ENCODE measurements around the gene ASNSD1. TPM values are rescaled to one million over a fixed set of nuclear protein-coding genes. Genes with fewer than 3 reads are reported as not detected.
"Not testable (repeated sequence)": the region's sequence is repeated elsewhere in the genome, so short reads cannot be mapped to it uniquely, and the experiment has no call there.

ASNSD1 gene
- total and polyA plus RNA-seq, 2 donors from 2014 or later, result 28.6 to 36.5 TPM

GRCh38 chr2:189709501-189710221 lies 48.4 kb downstream of the ASNSD1 start:
- Histone ChIP-seq H3K36me3 (ENCODE audit: control insufficient read depth in 2 of 3, insufficient read depth in 3 of 3, low read length in 3 of 3) (peaks cover 0 to 9% (median 5%) of the 10 kb centered on the region in 3 donors), H3K27ac (ENCODE audit: low read depth in 2 of 2, low read length in 2 of 2) (no peak overlapping the region), H3K9ac (ENCODE audit: low read length in 3 of 3) (no peak overlapping the region), H3K4me1 (ENCODE audit: control insufficient read depth in 2 of 3, insufficient read depth in 2 of 3, low read depth in 1 of 3, low read length in 3 of 3) (no peaks in the 10 kb centered on the region), H3K27me3 (ENCODE audit: control insufficient read depth, insufficient read depth, low read length) (no peaks in the 10 kb centered on the region), H3K9me3 (ENCODE audit: control insufficient read depth in 2 of 3, insufficient read depth in 1 of 3, low read length in 3 of 3) (no peaks in the 10 kb centered on the region), H3K4me3 (ENCODE audit: low read length in 3 of 3) (no peak overlapping the region)
- FAIRE-seq (no peak), DNase-seq (no peak)
- intact Hi-C loops (cut with DNase I), result no loop called here
- no peak for TF ChIP-seq CTCF (IDR thresholded peaks at IDR 0.05; ENCODE audit: borderline replicate concordance, extremely low read depth, insufficient read depth)

GRCh38 chr2:189717593-189717992 lies 56.3 kb downstream of the ASNSD1 start:
- H3K4me1 ChIP-seq (ENCODE audit: control insufficient read depth in 2 of 3, insufficient read depth in 2 of 3, low read depth in 1 of 3, low read length in 3 of 3); H3K27me3 ChIP-seq (ENCODE audit: control insufficient read depth, insufficient read depth, low read length); intact Hi-C loops (cut with DNase I); FAIRE-seq; H3K36me3 ChIP-seq (ENCODE audit: control insufficient read depth in 2 of 3, insufficient read depth in 3 of 3, low read length in 3 of 3); H3K9ac ChIP-seq (ENCODE audit: low read length in 3 of 3); DNase-seq; H3K4me3 ChIP-seq (ENCODE audit: low read length in 3 of 3); H3K27ac ChIP-seq (ENCODE audit: low read depth in 2 of 2, low read length in 2 of 2); H3K9me3 ChIP-seq (ENCODE audit: control insufficient read depth in 2 of 3, insufficient read depth in 1 of 3, low read length in 3 of 3): not testable (repeated sequence)

GRCh38 chr2:189719571-189719970 lies 58.3 kb downstream of the ASNSD1 start:
- intact Hi-C loops (cut with DNase I), result no loop called here
- DNase-seq (no peak), FAIRE-seq (no peak)
- no peak overlapping the region for H3K4me3 ChIP-seq (ENCODE audit: low read length in 3 of 3)
- no peak overlapping the region for H3K9ac ChIP-seq (ENCODE audit: low read length in 3 of 3)
- no peak for TF ChIP-seq CTCF (IDR thresholded peaks at IDR 0.05; ENCODE audit: borderline replicate concordance, extremely low read depth, insufficient read depth)
- no peaks in the 10 kb centered on the region for H3K9me3 ChIP-seq (ENCODE audit: control insufficient read depth in 2 of 3, insufficient read depth in 1 of 3, low read length in 3 of 3)
- no peaks in the 10 kb centered on the region for H3K27me3 ChIP-seq (ENCODE audit: control insufficient read depth, insufficient read depth, low read length)
- no peak overlapping the region for H3K27ac ChIP-seq (ENCODE audit: low read depth in 2 of 2, low read length in 2 of 2)
- no peaks in the 10 kb centered on the region for H3K4me1 ChIP-seq (ENCODE audit: control insufficient read depth in 2 of 3, insufficient read depth in 2 of 3, low read depth in 1 of 3, low read length in 3 of 3)
- H3K36me3 ChIP-seq (ENCODE audit: control insufficient read depth in 2 of 3, insufficient read depth in 3 of 3, low read length in 3 of 3), result no peaks in the 10 kb centered on the region

Other genes starting within 250 kb of the ASNSD1 start
- 28.3 TPM for gene WDR75, start 220.0 kb upstream of the ASNSD1 start, total RNA-seq
- 15.6 TPM for gene WDR75, start 220.0 kb upstream of the ASNSD1 start, polyA plus RNA-seq (ENCODE audit: insufficient read depth, low read depth, low replicate concordance)
- gene SLC40A1, start 80.7 kb upstream of the ASNSD1 start, total RNA-seq, result 78.4 TPM
- 45.8 TPM for gene SLC40A1, start 80.7 kb upstream of the ASNSD1 start, polyA plus RNA-seq (ENCODE audit: insufficient read depth, low read depth, low replicate concordance)
- 12.4 TPM for gene ANKAR, start 13.2 kb downstream of the ASNSD1 start, total RNA-seq
- 3.4 TPM for gene ANKAR, start 13.2 kb downstream of the ASNSD1 start, polyA plus RNA-seq (ENCODE audit: insufficient read depth, low read depth, low replicate concordance)
- 6.7 TPM for gene OSGEPL1, start 101.3 kb downstream of the ASNSD1 start, total RNA-seq
- 8.0 TPM for gene OSGEPL1, start 101.3 kb downstream of the ASNSD1 start, polyA plus RNA-seq (ENCODE audit: insufficient read depth, low read depth, low replicate concordance)
- gene ORMDL1, start 122.9 kb downstream of the ASNSD1 start, total RNA-seq, result 53.2 TPM
- gene ORMDL1, start 122.9 kb downstream of the ASNSD1 start, polyA plus RNA-seq (ENCODE audit: insufficient read depth, low read depth, low replicate concordance), result 61.2 TPM
- gene PMS1, start 123.0 kb downstream of the ASNSD1 start, total RNA-seq, result 23.5 TPM
- 6.9 TPM for gene PMS1, start 123.0 kb downstream of the ASNSD1 start, polyA plus RNA-seq (ENCODE audit: insufficient read depth, low read depth, low replicate concordance)